PFSK-1 (cell line): ENCODE results near the gene KCNMA1.

Source experiments
- FOXP2 ChIP-seq: optimal IDR thresholded peaks from 2 replicates; pipeline ENCODE3; 2011; ENCODE audit warnings: borderline replicate concordance, control low read depth, inconsistent platforms; ENCODE audit not compliant: insufficient read depth; ENCODE audit errors: extremely low read length, extremely low read depth
- POLR2AphosphoS5 ChIP-seq: IDR thresholded peaks from 2 replicates; pipeline ENCODE4 v1.6.1; 2012; ENCODE audit warnings: low read depth, mild to moderate bottlenecking, control low read depth, low read length, moderate library complexity
- SIN3A ChIP-seq: IDR thresholded peaks from 2 replicates; pipeline ENCODE4 v1.6.1; 2012; ENCODE audit warnings: mild to moderate bottlenecking, low read length, moderate library complexity, borderline replicate concordance; ENCODE audit not compliant: insufficient read depth
- TAF1 ChIP-seq: IDR thresholded peaks from 2 replicates; pipeline ENCODE4 v1.6.1; 2012; ENCODE audit warnings: low read length, control low read depth, borderline replicate concordance; ENCODE audit not compliant: insufficient read depth

DNA sequence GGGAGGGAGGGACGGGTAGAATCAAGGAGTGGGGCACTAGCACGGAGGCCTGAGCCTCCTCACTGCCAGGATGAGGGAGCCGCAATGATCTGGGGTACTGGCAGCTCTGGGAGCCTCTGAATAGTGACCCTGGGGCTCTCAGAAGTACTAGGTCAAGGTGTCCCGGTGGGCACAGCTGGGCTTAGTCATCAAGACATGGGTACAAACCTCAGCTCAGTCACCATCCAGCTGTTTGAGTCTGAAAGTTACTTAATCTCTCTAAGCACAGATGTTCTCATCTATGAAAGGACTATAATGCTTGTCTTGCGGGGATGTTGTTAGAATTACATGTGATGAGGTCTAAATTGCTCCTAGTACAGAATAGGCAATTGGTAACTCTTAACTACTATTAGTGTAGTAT lies 276.8 kb downstream of the KCNMA1 start:
- TF ChIP-seq POLR2AphosphoS5 (no peak), TAF1 (no peak), SIN3A (no peak), FOXP2 (no peak)
